ENCODE data around the gene TPSD1. TPM values are rescaled to one million over a fixed set of nuclear protein-coding genes. Genes with fewer than 3 reads are reported as not detected.

TPSD1 gene
- total RNA-seq, 1 experiment from 2014 or later = 0.31 TPM

GRCh38 chr16:1279945-1280589 is 24.2 kb downstream of the TPSD1 start:
- ChIA-PET POLR2A (no interaction called here), CTCF (interaction anchor here (0.6 to 2.6 kb wide), 5 partner anchors 10 to 1092 kb away, joined by 3 to 6 read pairs (median 5); no protein-coding TSS in a partner anchor)
- H3K27ac Mint-ChIP-seq = no peak overlapping the region
- ATAC-seq (no peak), DNase-seq (ENCODE audit: low spot score) (no peak)
- H3K4me1 Mint-ChIP-seq = peaks cover 10% of the 10 kb centered on the region
- H3K4me3 Mint-ChIP-seq = no peak overlapping the region
- no peaks in the 10 kb centered on the region for H3K9me3 Mint-ChIP-seq
- H3K36me3 Mint-ChIP-seq = no peaks in the 10 kb centered on the region
- H3K27me3 Mint-ChIP-seq (ENCODE audit: low read depth) = peaks cover 4% of the 10 kb centered on the region; the same call in 1 of the 2 replicates
- no peak for TF ChIP-seq FOXP4 (CRISPR knock-in tag; IDR thresholded peaks at IDR 0.05)
- no peak for TF ChIP-seq HMGXB4 (CRISPR knock-in tag; IDR thresholded peaks at IDR 0.05)
- no peak for TF ChIP-seq IRF2 (CRISPR knock-in tag; IDR thresholded peaks at IDR 0.05; ENCODE audit: borderline replicate concordance, low read depth)
- no peak for TF ChIP-seq ZNF532 (CRISPR knock-in tag; IDR thresholded peaks at IDR 0.05; ENCODE audit: borderline replicate concordance)
- TF ChIP-seq MLX (CRISPR knock-in tag; IDR thresholded peaks at IDR 0.05) = no peak
- no peak for TF ChIP-seq AFF4 (CRISPR knock-in tag; IDR thresholded peaks at IDR 0.05; ENCODE audit: borderline replicate concordance)
- TF ChIP-seq NR2C2 (CRISPR knock-in tag; IDR thresholded peaks at IDR 0.05) = no peak
- no peak for TF ChIP-seq NFYB (CRISPR knock-in tag; conservative IDR thresholded peaks at IDR 0.05; ENCODE audit: low read depth)
- TF ChIP-seq E2F1 (CRISPR knock-in tag; IDR thresholded peaks at IDR 0.05) = no peak
- TF ChIP-seq ZNF416 (CRISPR knock-in tag; IDR thresholded peaks at IDR 0.05) = no peak
- TF ChIP-seq ZBTB43 (CRISPR knock-in tag; IDR thresholded peaks at IDR 0.05) = no peak
- TF ChIP-seq NR1H2 (CRISPR knock-in tag; IDR thresholded peaks at IDR 0.05) = no peak
- no peak for TF ChIP-seq ZNF396 (CRISPR knock-in tag; IDR thresholded peaks at IDR 0.05; ENCODE audit: borderline replicate concordance)
- TF ChIP-seq E2F4 (CRISPR knock-in tag; IDR thresholded peaks at IDR 0.05; ENCODE audit: borderline replicate concordance, low read depth) = no peak
- no peak for TF ChIP-seq FOXJ3 (CRISPR knock-in tag; IDR thresholded peaks at IDR 0.05; ENCODE audit: borderline replicate concordance)

Data from WTC11 (cell line).